ENCODE results near the gene SMIM5. TPM values are rescaled to one million over a fixed set of nuclear protein-coding genes. Genes with fewer than 3 reads are reported as not detected.

Gene SMIM5
- total RNA-seq, 1 donor from 2014 or later: 1.7 TPM

GRCh38 chr17:75688209-75688825 is 55.1 kb downstream of the SMIM5 start:
- POLR2A ChIA-PET: interaction anchor here (0.6 to 1.8 kb wide), 6 partner anchors 8 to 95 kb away, joined by 4 to 8 read pairs (median 6); partner anchors contain the start of genes RECQL5 and SAP30BP
- Mint-ChIP-seq H3K4me3 (peak overlapping the region; percentile 70), H3K36me3 (ENCODE audit: low read depth) (peaks cover 61% of the 10 kb centered on the region), H3K9me3 (no peaks in the 10 kb centered on the region), H3K27me3 (no peaks in the 10 kb centered on the region), H3K27ac (peak overlapping the region; percentile 92), H3K4me1 (peaks cover 77% of the 10 kb centered on the region)
- TF ChIP-seq, protein P1, sequence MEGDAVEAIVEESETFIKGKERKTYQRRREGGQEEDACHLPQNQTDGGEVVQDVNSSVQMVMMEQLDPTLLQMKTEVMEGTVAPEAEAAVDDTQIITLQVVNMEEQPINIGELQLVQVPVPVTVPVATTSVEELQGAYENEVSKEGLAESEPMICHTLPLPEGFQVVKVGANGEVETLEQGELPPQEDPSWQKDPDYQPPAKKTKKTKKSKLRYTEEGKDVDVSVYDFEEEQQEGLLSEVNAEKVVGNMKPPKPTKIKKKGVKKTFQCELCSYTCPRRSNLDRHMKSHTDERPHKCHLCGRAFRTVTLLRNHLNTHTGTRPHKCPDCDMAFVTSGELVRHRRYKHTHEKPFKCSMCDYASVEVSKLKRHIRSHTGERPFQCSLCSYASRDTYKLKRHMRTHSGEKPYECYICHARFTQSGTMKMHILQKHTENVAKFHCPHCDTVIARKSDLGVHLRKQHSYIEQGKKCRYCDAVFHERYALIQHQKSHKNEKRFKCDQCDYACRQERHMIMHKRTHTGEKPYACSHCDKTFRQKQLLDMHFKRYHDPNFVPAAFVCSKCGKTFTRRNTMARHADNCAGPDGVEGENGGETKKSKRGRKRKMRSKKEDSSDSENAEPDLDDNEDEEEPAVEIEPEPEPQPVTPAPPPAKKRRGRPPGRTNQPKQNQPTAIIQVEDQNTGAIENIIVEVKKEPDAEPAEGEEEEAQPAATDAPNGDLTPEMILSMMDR (IDR thresholded peaks at IDR 0.05): no peak
- DNase-seq: no peak
- peak; percentile 31 for ATAC-seq (ENCODE audit: low read depth)
- intact Hi-C loops (cut with micrococcal nuclease): loop anchor here (2.0 to 5.0 kb wide), 2 partner anchors 22 to 56 kb away; partner anchors contain the start of genes RECQL5, SAP30BP and SMIM5
- CTCF ChIA-PET: interaction anchor here (1.3 to 2.0 kb wide), 3 partner anchors 13 to 60 kb away, joined by 3 to 7 read pairs (median 5); no protein-coding TSS in a partner anchor

- H3K36me3 Mint-ChIP-seq (ENCODE audit: low read depth): peaks cover 67% of the 10 kb centered on the region
- H3K4me1 Mint-ChIP-seq: peaks cover 66% of the 10 kb centered on the region
- ATAC-seq (ENCODE audit: low read depth): peak; percentile 69
- peak overlapping the region; percentile 92 for H3K27ac Mint-ChIP-seq
- POLR2A ChIA-PET: interaction anchor here (0.7 to 1.8 kb wide), 5 partner anchors 23 to 65 kb away, joined by 4 to 12 read pairs (median 5); partner anchors contain the start of gene RECQL5
- TF ChIP-seq, protein P1 (IDR thresholded peaks at IDR 0.05): no peak
- peak overlapping the region; percentile 70 for H3K4me3 Mint-ChIP-seq
- H3K27me3 Mint-ChIP-seq: no peaks in the 10 kb centered on the region
- peak; percentile 24 for DNase-seq
- H3K9me3 Mint-ChIP-seq: no peaks in the 10 kb centered on the region
- CTCF ChIA-PET: interaction anchor here (0.7 to 2.0 kb wide), 4 partner anchors 14 to 61 kb away, joined by 3 to 7 read pairs (median 5); partner anchors contain the start of gene SMIM5
- intact Hi-C loops (cut with micrococcal nuclease): loop anchor here (2.0 to 5.0 kb wide), 2 partner anchors 23 to 57 kb away; partner anchors contain the start of genes RECQL5, SAP30BP and SMIM5
Observed at GRCh38 chr17:75689441-75689873, 56.2 kb downstream of the SMIM5 start.

Other genes starting within 250 kb of the SMIM5 start
- gene GRB2, start 227.8 kb upstream of the SMIM5 start, total RNA-seq: 307 and 320 TPM in 2 replicates
- 80.3 and 86.6 TPM in 2 replicates for gene TMEM94, start 176.8 kb upstream of the SMIM5 start, total RNA-seq
- 1.2 and 1.4 TPM in 2 replicates for gene CASKIN2, start 117.9 kb upstream of the SMIM5 start, total RNA-seq
- gene TSEN54, start 116.9 kb upstream of the SMIM5 start, total RNA-seq: 21.0 and 24.9 TPM in 2 replicates
- gene LLGL2, start 107.7 kb upstream of the SMIM5 start, total RNA-seq: 27.5 and 29.9 TPM in 2 replicates
- 207 and 264 TPM in 2 replicates for gene MYO15B, start 45.6 kb upstream of the SMIM5 start, total RNA-seq
- 55.9 and 65.4 TPM in 2 replicates for gene RECQL5, start 33.7 kb downstream of the SMIM5 start, total RNA-seq
- 177 and 184 TPM in 2 replicates for gene SAP30BP, start 33.9 kb downstream of the SMIM5 start, total RNA-seq
- 2.1 and 2.2 TPM in 2 replicates for gene ITGB4, start 88.0 kb downstream of the SMIM5 start, total RNA-seq
- gene GALK1, start 131.8 kb downstream of the SMIM5 start, total RNA-seq: 14.9 and 22.9 TPM in 2 replicates
- 52.3 and 61.2 TPM in 2 replicates for gene UNK, start 151.4 kb downstream of the SMIM5 start, total RNA-seq
- 90.4 and 102 TPM in 2 replicates for gene UNC13D, start 211.0 kb downstream of the SMIM5 start, total RNA-seq
- 66.0 and 68.7 TPM in 2 replicates for gene WBP2, start 221.9 kb downstream of the SMIM5 start, total RNA-seq
- 3.1 and 3.5 TPM in 2 replicates for gene TRIM47, start 245.1 kb downstream of the SMIM5 start, total RNA-seq